HG03103 (cell line): ENCODE measurements around the gene NYAP2.

Source experiments
- ATAC-seq: cut with Tn5 transposase; IDR thresholded peaks from one replicate; pipeline ENCODE4 v1.9.1; 2021; ENCODE audit warnings: low read depth; ENCODE audit not compliant: unreplicated experiment

Gene NYAP2

GRCh38 chr2:225471482-225471881 lies 72.0 kb downstream of the NYAP2 start:
- no peak for ATAC-seq

GRCh38 chr2:225472161-225472560 lies 72.7 kb downstream of the NYAP2 start:
- ATAC-seq = no peak

GRCh38 chr2:225479386-225479785 lies 79.9 kb downstream of the NYAP2 start:
- no peak for ATAC-seq

- ATAC-seq = no peak
Measured at GRCh38 chr2:225484751-225485150, 85.2 kb downstream of the NYAP2 start.

- no peak for ATAC-seq
Measured at GRCh38 chr2:225486236-225486635, 86.7 kb downstream of the NYAP2 start.

- ATAC-seq = no peak
Measured at GRCh38 chr2:225487878-225488416, 88.4 kb downstream of the NYAP2 start.

GRCh38 chr2:225488743-225489142 lies 89.2 kb downstream of the NYAP2 start:
- ATAC-seq = no peak

- ATAC-seq = no peak
Measured at GRCh38 chr2:225493420-225494099, 94.0 kb downstream of the NYAP2 start.

GRCh38 chr2:225494100-225494459 lies 94.6 kb downstream of the NYAP2 start:
- ATAC-seq = no peak

- ATAC-seq = no peak
Measured at GRCh38 chr2:225495706-225496105, 96.2 kb downstream of the NYAP2 start.

GRCh38 chr2:225496568-225496967 lies 97.1 kb downstream of the NYAP2 start:
- no peak for ATAC-seq

- no peak for ATAC-seq
Measured at GRCh38 chr2:225497166-225497565, 97.7 kb downstream of the NYAP2 start.

- ATAC-seq = no peak
Measured at GRCh38 chr2:225501022-225501421, 101.5 kb downstream of the NYAP2 start.

- ATAC-seq = no peak
Measured at GRCh38 chr2:225502971-225503370, 103.5 kb downstream of the NYAP2 start.

GRCh38 chr2:225510796-225511195 lies 111.3 kb downstream of the NYAP2 start:
- ATAC-seq = no peak

GRCh38 chr2:225512469-225512868 lies 113.0 kb downstream of the NYAP2 start:
- no peak for ATAC-seq

GRCh38 chr2:225512876-225513540 lies 113.5 kb downstream of the NYAP2 start:
- no peak for ATAC-seq

GRCh38 chr2:225515033-225515432 lies 115.5 kb downstream of the NYAP2 start:
- ATAC-seq = no peak

GRCh38 chr2:225526760-225527390 lies 127.4 kb downstream of the NYAP2 start:
- no peak for ATAC-seq

GRCh38 chr2:225531559-225531958 lies 132.0 kb downstream of the NYAP2 start:
- ATAC-seq = no peak

- no peak for ATAC-seq
Measured at GRCh38 chr2:225532096-225532495, 132.6 kb downstream of the NYAP2 start.

- no peak for ATAC-seq
Measured at GRCh38 chr2:225534037-225534436, 134.5 kb downstream of the NYAP2 start.
